Subcutaneous adipose tissue (tissue), 4 donors: Measurements from ENCODE around the gene THSD4. TPM values are rescaled to one million over a fixed set of nuclear protein-coding genes. Genes with fewer than 3 reads are reported as not detected.

Experiments used
- total RNA-seq, 4 donors: library from RNA; depleted of rRNA; stranded (reverse); fragments of >200 nt; gene quantifications; one replicate each; pipeline ENCODE4 v1.1.0, GENCODE V29; 2016
- TF ChIP-seq, protein P1 (sequence below): fragments of 450-650 bp; IDR thresholded peaks from one replicate; pipeline ENCODE4 v1.5.1; 2016; ENCODE audit warnings: low read depth, mild to moderate bottlenecking, control low read depth, antibody characterized with exemption, moderate library complexity

The THSD4 gene
- total RNA-seq, 4 donors from 2014 or later: 0.17 to 0.94 (median 0.63) TPM

DNA sequence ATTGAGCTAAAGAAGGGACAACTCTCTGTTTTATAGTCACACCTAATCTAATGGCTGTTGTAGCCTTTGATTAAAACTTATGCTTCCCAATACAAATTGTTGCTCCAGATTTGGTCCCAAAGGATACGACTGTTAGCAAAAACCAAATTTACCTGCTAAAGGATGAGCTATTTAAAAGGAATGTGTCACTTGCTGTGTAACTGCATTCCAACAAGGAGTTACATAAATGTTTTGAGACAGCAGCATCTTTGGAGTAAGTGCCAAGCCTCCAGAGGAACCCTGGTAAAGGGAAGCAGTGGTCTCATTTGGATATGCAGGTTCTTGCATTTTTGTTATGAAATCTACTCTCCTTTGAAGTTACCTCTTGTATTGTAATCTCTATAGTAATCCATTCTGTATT lies 233.3 kb downstream of the THSD4 start:
- TF ChIP-seq, protein P1, sequence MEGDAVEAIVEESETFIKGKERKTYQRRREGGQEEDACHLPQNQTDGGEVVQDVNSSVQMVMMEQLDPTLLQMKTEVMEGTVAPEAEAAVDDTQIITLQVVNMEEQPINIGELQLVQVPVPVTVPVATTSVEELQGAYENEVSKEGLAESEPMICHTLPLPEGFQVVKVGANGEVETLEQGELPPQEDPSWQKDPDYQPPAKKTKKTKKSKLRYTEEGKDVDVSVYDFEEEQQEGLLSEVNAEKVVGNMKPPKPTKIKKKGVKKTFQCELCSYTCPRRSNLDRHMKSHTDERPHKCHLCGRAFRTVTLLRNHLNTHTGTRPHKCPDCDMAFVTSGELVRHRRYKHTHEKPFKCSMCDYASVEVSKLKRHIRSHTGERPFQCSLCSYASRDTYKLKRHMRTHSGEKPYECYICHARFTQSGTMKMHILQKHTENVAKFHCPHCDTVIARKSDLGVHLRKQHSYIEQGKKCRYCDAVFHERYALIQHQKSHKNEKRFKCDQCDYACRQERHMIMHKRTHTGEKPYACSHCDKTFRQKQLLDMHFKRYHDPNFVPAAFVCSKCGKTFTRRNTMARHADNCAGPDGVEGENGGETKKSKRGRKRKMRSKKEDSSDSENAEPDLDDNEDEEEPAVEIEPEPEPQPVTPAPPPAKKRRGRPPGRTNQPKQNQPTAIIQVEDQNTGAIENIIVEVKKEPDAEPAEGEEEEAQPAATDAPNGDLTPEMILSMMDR: no peak

DNA sequence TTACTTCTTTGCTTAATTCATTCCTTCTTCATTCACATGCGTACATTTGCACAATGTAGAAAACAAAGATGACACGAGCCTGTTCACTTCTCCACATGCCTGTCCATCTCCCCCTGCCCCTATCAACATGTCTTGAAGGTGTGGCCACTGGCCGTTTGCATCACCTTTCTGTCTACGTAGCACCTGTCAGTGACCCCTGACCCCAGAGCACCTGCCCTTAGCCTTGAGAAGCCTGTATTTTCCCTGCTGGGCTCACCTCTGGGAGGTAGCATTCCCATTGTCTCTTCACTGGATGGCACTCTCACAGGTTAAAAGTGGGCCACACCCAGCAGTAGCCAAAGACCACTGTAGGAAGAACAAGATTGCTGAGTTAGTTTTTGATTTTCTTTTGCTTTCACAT lies 234.1 kb downstream of the THSD4 start:
- TF ChIP-seq, protein P1: no peak

DNA sequence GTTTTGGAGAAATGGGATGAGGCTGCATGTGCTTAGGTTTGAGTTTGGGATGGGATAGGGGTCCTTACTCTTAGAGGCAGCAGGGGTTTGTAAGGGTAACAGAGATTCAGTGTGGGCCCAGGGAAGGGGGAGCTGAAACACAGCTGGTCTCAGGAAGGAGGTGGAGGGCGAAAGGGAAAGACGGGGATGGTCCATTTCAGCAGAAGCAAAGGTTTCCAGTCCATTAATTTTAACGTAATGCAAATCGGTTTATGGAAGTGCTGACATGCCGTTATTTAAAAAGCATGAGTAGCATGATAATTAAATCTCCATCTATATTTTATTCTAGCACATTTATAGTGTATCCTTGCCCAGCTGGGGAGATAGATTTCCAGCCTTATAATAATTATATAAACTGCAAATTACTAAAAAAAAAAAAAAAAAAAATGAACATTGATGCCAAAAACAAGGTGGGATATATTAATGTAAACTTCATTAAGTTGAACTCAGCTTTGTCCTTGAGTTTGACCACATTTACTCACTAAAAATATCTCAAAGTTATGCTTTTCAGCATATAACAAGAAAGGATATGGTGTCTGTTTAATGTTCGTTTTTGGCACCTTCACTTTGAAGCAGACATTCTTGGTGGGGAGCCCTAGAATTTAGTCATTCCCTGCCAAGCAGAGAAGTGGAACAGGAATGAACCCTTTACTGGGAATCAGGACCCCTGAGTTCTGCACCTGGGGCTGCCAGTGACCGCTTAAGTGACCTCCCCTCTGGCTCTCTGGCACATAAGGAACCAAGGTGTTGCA lies 234.7 kb downstream of the THSD4 start:
- TF ChIP-seq, protein P1: no peak

DNA sequence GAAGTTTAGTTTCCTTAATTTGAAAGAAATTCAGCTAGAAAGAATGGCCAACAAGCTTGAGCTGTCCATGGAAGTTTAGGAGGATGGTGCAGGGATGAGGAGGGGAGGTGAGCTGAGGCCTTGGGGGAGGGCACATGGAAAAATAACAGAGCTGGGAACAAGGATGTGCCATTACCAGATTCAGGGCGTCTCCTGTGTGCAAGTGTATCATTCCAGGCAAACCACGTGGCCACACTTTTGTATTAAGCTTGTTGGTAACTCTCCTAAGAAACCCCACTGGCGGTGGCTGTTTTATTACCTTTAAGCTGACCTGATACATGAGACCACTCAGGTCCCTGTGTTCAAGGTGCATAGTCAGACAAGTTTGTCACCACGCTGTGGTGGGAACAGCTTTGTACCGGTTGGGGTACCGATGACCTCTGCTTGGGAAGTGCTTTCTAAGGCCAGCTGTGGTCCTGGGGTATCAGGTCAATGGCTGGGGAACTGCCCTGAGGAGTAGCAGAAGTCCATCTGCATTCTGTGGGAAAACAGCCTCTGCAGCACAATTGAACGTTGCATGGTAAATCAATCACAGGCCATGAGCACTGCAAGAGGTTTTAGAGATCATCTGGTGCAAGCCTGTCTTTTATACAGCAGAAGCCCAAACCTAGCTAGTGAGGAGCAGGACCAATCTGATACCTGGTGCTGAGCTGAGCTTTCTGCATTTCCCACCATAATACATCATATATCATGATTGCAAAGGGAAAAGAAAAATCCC lies 235.5 kb downstream of the THSD4 start:
- TF ChIP-seq, protein P1: no peak

DNA sequence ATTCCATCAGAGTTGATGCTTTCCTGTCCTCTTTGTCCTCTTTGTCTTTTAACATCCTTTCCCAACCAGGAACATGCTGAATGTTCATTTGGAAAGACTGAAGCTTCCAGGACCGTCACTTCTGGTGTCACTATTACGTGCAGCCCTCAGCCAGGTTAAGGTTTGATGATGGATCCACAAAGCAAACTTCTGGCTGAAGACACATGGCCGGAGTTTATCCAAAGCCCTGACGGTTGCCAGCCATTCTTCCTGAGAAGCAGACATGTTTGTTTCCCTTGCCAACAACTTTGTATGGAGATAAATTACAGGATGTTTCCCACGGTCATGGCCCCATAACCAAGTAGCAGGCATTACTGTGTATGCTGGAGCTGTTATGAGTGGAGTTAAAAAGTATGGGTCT lies 236.9 kb downstream of the THSD4 start:
- TF ChIP-seq, protein P1: no peak

DNA sequence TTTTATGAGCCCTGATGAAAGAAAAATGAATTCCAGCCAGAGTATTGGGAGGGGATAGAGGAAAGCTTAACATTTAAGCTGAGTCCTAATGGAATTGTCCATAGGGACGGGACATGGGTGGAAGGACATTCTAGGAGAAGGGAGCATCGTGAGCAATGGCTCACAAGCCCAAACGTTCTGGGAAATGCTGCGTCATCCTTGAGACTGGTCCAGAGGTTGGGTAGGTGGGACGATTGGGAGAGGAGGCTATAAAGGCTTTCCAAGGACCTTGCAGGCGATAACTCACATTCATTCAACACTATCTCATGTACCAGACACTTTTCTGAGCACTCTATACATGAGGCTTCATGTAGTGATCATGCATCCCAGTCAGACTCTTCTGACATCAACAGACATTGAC lies 237.5 kb downstream of the THSD4 start:
- TF ChIP-seq, protein P1: no peak

DNA sequence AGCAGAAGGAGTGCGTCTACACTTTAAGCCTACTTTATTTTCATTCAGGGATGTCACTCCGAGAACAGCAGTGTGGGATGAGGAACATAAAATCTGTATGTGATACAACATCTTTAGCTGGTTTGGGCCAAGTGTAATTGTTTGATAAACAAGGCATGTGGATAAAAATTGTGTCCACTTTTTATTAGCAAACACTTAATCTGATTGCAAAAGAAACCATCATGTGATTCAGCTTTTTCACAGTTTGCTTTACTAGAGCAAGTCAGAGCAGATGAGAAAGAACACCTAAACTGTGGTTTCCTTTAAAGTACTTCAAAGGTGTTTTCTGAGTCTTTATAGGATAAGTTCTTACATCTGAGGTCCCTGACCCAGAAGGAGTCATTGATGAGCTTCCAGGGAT lies 237.9 kb downstream of the THSD4 start:
- TF ChIP-seq, protein P1: no peak
